Dermis microvascular lymphatic vessel endothelial cell (primary cell): ENCODE results near the gene TNFRSF1A. TPM values are rescaled to one million over a fixed set of nuclear protein-coding genes. Genes with fewer than 3 reads are reported as not detected.

Source experiments
- DNase-seq, 2 donors: peaks; one replicate each; pipeline versions ENCODE4 v3.0.0 to v3.0.0-alpha.2; 2010; ENCODE audit warnings: low read depth in 2 of 2
- total RNA-seq: library from RNA; depleted of rRNA; stranded (reverse); fragments of >200 nt; gene quantifications from 2 replicates; pipeline ENCODE4 v1.2.1, GENCODE V29; 2014

The TNFRSF1A gene
- total RNA-seq, 1 donor from 2014 or later, result 41.7 TPM

DNA sequence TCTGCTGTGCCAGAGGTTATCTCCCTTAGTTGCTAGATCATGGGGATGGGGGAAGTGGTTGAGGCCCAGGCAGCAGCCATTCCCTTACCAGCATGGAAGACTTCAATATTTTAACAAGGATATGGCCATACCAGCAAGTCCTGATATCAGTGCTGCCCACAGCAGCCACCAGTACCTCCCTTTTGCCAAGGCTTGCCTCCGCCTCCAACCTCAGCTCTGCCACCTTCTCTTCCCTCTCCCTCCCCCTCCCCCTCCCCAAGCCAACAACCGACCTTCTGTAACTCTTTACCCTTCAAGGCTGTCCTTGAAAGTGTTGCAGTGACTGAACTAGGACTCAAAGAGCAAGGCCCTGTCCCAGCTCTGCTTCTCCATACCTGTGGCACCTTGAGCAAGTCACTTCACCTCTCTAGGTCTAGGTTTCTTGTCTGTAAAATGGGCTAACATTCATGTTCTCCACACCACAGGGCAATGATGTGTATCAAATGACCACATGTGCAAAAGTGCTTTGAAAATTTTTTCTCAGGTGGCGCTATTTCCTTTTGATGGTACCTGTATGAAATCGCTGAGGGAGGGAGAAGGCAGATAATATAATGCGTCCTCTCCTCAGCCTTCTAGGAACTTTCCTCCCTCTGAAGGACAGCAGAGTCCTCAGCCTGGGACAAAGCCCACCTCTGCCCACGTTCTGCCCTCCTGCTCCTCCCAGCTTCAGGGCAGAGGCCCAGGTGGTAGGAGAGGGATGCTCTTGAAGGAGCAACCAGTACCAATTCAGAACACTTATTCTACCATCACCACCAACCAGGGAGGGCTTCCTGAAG lies 16.7 kb downstream of the TNFRSF1A start:
- DNase-seq, result no peak

DNA sequence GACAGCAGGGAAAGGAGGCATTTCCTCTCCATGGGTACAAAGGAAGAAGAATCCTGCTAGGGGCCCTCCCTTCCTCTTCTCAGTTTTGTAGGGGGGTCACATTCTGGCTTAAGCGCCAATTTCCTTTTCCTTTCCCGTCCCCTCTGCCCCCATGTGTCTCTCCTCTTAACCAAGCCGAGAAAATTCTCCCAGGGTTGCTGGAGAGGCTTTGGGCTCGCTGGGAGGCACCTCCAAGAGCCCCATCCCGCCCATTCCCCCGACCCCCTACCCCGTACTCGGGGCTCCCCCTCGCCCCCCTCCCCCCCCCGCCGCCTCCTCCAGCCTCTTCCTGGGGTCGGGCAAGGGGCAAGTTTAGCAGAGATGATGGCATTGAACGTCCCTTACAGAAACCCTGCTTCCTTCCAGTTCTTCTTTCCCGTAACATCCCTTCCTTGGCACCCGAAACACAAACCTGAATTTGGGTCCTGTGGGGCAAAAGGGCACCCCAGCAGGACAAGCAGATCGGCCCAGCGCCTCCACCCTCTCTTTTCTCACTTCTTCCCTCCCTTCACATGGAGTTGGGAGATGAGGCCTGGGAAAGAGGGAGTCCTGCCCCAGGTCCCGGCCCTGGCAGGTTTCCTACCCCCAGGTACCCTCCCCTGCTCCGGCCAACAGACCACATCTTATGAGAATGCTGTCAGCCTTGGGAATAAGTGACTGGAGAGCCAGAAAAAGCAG lies 17.7 kb downstream of the TNFRSF1A start:
- DNase-seq, result no peak

DNA sequence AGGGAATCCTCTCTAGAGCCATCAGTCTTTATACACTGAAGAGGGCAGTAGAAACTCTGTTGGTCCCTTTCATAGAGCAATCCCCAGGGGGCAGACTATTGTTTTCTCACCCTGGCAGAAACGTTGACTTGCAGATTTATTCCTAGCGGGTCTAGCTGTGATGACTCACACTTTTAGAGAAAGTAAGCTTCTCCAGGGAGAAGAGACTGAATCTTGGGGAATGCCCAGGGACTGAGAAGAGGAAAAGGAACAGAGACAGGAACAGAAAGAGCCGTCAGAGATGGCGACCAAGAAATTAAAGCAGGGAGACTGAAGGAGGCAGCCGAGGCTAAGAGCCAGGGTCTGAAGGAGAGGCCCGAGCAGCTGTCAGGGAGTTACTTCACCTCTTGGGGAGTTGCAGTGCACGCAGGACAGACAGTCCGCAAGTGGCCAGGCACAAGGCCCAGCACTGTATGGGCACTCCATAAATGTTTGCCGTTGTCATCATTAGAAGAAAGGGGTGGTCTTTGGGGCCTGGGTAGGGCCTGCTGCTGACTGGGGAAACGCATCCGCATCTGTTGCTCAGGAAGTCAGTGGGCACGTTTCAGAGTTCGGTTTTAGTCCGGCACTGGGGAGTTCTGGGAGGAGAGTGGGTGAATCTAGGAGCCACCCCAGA lies 18.4 kb downstream of the TNFRSF1A start:
- DNase-seq, result peak; percentile 75 to 97

DNA sequence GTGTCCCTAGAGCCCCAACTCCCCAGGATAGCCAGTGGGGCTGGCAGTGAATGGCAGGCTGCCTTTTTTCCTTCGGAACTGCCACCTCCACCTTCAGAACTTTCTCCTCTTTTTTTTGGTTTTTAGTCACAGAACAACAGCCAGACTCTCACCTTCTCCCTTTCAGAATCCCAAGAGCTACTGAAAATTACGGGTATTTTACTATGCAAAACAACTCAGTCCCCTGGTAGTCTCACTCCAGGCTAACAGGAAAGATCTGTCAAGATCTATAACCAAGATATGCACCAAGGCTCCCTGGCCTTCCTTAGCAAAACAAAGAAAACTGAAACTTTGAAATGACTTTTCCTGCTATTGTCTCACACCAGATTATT lies 18.9 kb downstream of the TNFRSF1A start:
- DNase-seq, result no peak

DNA sequence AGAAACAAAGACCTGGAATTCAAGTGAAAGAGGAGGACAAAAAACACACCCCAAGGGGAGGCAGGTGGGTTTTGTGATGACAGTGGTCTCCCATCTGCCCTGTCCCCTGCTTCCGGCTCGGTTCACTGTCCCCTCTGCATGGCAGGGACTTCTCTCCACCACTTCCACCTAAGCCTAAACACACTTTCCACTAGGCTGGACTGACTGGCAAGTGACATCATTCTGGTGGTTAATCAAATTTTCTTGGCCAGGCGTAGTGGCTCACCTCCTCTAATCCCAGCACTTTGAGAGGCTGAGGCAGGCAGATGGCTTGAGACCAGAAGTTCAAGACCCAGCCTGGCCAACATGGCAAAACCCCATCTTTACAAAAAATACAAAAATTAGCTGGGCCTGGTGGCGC lies 19.5 kb downstream of the TNFRSF1A start:
- DNase-seq, result peak in 1 of 2 donors; percentile 62

DNA sequence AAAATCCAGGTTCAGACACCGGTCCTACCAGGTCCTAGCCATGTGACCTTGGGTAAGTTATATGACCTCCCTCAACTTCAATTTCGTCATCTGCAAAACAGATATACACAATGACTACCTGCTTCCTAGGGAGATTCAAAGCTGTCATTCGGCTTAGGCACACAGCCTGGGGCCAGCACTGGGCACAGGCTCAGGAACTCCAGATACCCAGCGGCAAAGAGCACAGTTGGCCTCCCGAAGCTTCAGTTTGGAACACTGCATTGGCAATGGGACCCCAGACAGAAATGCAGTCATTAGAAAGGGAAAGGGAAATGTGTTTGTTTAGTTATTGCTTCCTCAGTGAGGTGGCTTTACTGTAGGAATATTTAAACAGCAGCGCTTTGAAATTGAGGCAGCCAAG lies 20.0 kb downstream of the TNFRSF1A start:
- DNase-seq, result peak in 1 of 2 donors; percentile 26

DNA sequence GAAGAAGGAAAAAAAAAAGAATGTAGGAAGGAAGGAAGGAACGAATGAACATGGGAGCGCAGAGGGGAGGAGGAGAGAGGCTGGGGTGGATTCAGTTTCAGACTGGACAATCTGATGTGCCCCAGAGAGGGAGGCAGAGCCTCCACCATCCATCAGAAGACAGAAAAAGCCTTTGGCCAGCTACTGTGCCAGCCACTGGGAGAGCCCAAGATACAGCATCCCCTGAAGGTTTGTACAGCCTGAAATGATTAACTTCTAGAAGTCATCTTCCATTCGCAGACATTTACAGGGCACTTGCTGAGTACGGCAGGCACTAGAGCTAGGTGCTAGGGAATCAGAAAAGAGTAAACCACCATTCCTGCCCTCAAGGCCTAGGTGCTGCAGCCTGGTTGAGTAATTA lies 22.4 kb downstream of the TNFRSF1A start:
- no peak for DNase-seq

DNA sequence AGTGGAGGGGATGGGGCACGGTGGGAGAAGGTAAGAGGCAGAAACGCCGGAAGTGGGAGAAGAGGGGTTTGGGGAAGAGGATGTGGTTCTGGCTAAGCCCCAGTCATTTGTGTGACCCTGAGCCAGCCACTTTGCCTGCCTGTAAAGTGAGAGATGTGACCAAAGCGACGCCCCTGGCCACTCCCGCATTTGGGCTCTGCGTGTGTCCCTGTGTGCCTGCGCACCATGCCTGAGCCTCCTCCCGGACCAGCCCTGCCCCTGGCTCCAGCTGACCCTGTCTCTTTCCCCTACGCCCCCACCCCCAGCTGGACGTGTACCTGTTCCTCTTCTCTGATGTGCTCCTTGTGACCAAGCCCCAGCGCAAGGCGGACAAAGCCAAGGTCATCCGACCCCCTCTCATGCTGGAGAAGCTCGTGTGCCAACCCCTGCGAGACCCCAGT lies 23.4 kb downstream of the TNFRSF1A start:
- no peak for DNase-seq

DNA sequence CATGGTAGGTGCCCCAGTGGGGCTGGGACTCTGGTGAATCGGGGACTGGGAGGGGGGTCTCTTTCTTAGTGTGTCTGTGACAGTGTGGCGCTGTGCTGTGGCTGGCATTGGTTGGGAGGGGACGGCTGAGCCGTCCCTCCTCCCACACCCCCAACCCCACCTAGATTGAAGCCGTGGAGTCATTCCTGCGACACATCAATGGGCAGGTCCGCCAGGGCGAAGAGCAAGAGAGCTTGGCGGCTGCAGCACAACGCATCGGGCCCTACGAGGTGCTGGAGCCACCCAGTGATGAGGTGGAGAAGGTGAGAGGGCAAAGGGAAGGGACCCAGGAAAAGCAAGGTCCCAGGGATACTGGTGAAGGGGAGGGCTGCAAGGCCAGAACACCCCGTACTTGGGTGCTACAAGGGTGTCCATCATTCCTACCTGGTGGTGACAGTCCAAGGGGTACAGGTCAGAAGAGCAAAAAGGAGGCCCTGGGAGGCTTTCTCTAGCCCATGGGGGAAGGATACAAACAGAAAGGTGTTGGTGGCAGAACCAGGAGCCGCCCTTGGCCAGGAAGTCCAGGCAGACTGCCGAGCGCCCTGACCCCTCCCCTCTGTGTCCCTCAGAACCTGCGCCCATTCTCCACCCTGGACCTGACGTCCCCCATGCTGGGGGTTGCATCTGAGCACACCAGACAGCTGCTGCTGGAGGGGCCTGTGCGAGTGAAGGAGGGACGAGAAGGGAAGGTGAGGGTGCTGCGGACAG lies 24.0 kb downstream of the TNFRSF1A start:
- no peak for DNase-seq

DNA sequence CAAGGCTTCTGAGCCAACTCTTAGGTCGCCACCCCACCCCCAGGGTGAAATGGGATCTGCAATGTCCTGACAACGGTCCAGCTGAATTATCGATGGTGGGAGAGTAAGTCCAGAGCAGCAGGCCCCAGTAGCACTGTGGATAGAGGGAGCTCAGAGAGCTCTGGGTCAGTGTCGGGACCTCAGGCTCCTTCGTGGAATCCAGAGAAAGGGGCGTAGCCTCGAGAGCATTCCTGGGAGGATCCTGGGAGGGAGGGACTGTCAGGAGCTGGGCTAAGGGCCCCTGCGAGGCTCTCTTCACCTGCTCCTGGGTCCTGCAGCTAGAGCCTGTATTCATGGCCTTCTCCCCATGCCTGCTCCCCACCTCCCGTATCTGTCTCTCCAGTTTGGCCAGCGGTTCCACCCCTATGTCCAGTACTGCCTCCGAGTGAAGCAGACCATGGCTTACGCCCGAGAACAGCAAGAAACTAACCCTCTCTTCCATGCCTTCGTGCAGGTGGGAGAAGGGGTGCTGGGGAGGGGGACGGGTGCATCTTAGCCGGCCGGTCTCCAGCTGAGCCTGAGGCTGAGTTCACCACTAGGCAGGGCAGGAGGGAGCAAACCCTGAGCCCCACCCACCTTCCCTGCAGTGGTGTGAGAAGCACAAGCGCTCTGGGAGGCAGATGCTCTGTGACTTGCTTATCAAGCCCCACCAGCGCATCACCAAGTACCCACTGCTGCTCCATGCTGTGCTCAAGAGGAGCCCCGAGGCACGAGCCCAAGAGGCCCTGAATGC lies 24.8 kb downstream of the TNFRSF1A start:
- no peak for DNase-seq

DNA sequence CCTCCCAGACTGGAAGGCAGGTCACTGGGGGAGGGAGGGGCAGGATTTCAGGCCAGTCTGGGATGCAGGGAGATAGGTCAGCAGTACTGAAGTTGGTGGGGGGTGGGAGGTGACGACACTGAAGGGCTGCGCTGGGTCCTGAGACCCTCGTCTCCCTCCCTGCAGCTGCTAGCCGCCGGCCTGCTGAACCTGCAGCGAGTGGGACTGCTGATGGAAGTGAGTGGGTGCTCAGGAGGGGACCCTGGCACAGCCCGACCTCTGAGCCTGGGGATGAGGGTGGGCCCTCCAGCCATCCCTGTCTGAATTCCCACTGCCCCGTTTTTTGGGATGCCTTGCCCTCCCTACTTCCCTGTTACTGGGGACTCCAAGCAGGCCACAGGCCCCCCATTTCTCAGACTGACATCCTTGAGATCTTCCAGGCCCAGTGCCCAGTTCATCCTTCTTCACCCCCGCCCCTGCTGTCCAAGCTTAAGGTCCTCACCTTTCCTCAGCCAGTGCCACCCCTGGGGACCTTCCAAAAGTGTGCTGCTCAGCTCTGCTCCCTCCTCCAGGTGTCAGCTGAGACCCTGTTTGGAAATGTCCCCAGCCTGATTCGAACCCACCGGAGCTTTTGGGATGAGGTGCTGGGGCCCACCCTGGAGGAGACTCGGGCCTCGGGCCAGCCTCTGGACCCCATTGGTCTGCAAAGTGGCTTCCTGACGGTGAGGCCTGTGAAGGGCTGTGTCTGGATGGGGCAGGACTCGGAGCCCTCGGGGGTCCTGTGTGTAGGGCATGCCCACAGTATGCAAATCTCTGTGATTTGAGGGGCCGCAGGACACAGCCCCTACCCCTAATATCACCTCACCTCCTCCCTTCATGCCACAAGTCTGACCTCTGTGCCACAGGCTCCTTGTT lies 25.9 kb downstream of the TNFRSF1A start:
- DNase-seq, result no peak

DNA sequence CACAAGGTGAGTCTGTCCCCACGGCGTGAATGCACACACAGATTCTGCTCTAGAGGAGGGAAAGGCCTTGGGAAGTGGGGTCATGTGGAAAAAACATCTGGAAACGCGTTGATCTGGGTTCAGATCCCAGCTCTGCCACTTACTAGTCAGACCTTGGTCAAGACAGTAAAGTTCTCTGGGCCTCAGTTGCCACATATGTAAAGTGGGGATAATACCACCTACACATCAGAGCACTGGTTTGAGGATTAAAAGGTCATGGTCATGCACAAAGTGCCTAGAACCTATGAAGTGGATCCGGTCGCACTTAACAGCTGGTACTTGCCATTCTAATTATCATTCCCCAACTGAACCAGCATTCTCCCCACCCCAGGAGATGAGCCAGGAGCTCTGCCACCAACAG lies 26.7 kb downstream of the TNFRSF1A start:
- DNase-seq, result no peak

DNA sequence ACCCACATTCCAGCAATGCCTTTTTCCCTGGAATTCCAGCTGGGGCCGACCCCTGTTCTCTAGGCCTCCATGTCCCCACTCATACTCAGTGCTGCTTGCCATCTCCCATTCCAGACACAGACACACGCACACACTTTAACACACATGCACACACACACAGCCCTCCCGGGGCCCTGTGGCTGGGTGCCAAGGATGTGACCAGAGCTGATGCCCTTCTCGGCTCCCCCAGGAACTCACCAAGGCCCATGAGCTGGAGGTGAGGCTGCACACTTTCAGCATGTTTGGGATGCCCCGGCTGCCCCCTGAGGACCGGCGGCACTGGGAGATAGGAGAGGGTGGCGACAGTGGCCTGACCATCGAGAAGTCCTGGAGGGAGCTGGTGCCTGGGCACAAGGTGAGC lies 27.1 kb downstream of the TNFRSF1A start:
- no peak for DNase-seq

DNA sequence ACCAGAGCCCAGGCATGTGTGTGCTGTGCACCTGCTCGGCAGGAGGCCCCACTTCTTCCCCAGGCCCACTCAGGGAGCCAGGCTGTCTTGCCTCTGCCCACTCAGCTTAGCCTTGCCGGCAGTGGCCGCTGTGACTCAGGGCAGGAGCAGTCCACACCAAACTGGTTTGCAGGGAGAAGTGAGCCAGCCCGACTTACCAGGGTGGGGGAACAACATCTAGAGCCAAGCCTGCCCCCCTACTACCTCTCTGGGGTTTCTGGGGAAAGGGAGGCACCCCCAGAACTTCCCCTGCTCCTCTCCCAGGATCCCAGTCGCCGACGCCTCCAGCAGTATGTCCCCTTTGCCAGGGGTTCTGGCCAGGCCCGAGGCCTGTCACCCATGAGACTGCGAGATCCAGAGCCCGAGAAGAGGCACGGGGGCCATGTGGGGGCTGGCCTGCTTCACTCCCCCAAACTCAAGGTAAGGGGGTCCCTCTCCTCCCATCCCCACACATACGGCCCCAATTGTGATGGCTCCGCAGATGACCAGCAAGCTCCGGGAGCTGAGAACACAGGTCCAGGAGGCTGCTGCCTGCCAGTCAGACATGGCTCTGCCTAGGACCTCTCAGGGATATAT lies 28.4 kb downstream of the TNFRSF1A start:
- no peak for DNase-seq

DNA sequence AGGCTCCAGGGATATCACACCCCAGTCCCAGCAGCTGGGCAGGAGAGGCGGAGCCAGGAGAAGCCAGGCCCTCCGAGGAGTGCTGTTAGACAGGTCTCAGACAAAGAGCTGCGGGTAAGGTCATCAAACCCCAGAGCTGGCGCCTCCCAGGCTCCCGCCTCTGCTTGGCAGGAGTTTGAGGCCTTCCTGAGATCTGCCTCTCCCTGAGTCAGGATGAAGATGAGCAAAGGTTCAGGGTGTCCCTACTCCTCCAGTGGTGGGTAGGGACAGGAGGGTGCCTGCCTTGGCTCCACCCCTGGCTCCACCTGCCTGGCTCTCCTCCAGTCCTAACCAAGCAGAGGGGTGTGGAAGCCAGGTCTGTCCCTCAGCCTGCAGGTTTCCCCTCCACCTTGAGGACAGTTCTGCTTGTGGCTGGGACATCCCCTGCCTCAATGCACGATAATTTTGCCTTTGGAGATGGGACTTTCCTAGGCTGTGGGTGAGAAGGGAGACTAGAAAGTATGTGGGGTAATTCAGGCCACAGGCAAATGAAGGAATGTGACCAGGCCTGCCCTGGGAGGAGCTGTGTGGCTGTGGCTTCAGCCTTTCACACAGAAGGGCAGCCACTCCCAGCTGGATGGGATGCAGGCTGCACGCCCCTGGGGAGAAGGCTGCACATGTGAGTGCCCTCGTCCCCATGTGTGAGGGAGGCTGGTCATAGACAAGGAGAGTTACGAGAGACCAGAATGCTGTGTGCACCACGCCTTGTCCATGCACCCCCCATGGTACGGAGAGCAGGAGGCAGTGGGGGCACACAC lies 29.1 kb downstream of the TNFRSF1A start:
- DNase-seq, result no peak

DNA sequence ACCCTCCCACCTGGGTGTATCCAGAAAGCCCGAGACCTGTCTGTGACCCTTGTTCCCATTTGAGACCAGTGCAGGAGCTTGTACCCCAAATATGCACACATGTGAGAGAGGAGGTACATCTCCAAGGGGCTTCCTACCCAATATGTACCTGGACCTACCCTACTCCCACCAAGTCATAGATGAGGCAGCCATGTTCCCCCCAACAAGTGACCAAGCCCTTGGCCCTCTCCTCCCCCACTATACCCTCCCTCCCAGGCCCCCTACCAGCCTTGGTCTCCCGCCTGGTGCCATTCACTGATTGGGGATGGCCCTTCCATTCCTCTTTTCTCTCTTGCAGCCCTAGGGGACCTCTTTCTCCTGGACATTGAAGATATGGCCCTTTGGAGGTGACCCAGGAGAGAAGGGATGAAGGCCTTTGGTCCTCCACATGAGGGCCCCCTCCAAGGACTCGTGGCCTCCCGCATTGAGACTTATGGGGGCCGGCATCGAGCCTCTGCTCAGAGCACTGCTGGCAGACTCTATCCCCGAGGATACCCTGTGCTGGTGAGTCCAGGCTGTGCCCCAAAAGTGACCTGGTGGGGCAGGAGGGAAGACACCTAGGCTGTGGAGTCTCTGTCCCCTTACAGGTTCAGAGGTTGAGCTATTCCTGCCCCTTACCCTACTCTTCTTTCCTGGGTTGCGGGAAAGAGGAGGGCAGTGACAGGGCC lies 29.9 kb downstream of the TNFRSF1A start:
- DNase-seq, result no peak

DNA sequence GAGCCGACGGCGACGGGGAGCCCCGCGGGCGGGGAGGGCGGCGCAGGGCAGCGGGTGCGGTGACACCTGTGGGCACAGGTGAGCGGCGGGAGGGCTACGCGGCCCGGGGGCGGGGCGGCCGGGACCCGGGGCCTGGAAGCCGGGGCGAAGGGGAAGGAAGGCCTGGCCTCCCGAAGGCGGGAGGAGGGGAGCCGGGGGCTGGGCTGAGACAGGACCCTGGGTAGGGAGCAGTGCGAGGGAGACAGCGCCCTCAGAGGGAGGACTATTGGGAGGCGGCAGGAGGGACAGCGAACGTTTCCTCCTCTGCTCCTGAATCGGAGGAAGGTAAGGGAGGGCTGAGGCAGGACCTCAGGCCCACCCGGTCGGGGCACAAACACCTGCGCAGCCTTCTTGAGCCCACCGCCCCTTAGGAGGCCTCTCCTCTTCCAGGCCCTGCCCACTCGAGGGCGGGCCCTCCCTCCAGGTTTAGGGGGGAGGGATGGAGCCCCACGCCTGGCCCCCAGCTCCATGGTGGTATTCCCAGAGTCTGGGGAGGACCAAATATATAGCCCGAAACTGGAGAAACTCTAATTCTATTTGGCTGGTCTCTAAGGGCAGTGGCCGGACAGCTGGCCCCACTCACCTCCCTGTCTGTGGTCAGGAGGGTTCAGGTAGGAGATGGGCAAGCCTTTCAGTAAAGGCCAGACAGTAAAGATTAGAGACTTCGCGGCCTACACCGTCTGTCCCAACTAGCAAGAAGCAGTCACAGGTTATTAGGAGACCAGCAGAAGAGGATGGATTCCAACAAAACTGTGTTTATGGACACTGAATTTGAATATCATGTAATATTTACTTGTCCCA lies 30.9 kb downstream of the TNFRSF1A start:
- DNase-seq, result no peak
